Stimulated activated CD4-positive, alpha-beta T cell treated with anti-CD3 and anti-CD28 coated beads, Interleukin-12 subunit alpha, Interleukin-12 subunit beta, amount 100 ng/mL, for 4 hours (primary cell): Measurements from ENCODE around the gene PCNX1.
"Not testable (repeated sequence)": the region's sequence is repeated elsewhere in the genome, so short reads cannot be mapped to it uniquely, and the experiment has no call there.

ENCODE experiments used
- DNase-seq: peaks from one replicate; pipeline ENCODE4 v3.0.0-alpha.2; 2020

Gene PCNX1

DNA sequence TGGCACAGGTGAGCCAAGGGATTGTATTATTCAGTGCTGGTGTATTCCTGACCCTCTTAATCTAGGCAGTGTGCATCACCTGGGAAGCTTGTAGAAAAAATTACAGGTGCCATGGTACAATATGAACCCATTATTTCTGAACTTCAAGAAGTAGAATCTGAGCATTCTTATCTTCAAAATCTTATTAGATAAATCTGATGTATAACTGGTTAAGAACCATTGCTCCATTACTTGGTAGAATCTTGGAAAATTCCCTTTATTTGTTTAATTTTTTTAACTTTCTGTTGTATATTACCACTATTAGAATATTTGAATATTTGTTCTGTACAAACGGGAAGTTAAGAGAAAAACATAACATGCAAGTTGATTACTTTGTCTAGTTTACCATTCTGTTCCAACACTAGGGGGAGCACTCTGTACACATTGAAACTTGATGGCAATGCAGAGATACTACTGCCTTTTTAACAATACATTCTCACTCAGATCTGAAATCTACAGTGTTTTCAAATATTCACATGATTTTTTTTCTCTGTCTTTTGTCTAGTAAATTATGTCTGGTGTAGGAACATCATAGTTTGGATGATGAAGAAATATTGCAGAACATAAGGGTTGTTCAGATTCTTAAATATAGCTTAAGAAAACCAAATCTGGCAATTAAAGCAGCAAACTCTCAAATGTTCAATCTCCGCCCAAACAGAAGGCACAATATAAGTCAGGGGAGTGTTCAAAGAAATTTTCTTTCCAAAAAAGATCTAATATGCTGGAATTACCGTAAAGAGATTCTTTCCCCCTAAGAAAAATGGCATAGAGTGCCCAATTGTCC, 196.6 kb downstream of the PCNX1 start:
- DNase-seq: no peak

DNA sequence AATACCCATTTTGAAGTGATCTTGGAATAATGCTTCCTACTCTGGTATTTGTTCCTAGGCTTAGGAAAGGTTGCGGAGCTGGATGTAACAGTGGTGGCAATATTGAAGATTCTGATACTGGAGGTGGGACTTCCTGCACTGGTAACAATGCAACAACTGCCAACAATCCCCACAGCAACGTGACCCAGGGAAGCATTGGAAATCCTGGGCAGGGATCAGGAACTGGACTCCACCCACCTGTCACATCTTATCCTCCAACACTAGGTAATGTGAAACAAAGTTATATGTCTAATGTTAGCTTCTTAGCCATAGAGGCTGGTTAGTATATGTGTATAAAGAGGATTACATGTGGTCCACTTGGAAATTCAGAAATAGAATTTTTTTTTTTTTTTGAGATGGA, 197.9 kb downstream of the PCNX1 start:
- no peak for DNase-seq

DNA sequence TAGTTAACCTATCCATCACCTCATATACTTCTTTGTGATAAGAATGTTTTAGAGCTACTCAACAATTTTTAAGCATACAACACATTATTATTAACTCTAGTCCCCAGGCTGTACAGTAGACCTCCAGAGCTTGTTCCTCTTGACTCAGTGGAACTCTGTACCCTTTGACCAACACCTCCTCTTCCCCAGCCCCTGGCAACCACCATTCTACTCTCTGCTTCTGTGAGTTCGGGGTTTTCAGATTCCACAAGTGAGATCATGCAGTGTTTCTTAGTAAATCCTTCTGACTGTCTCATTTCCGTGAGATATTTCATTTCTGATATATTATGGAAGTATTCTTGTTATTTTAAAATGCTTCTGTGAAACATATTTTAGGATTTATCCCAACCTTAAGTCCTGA, 200.7 kb downstream of the PCNX1 start:
- no peak for DNase-seq

DNA sequence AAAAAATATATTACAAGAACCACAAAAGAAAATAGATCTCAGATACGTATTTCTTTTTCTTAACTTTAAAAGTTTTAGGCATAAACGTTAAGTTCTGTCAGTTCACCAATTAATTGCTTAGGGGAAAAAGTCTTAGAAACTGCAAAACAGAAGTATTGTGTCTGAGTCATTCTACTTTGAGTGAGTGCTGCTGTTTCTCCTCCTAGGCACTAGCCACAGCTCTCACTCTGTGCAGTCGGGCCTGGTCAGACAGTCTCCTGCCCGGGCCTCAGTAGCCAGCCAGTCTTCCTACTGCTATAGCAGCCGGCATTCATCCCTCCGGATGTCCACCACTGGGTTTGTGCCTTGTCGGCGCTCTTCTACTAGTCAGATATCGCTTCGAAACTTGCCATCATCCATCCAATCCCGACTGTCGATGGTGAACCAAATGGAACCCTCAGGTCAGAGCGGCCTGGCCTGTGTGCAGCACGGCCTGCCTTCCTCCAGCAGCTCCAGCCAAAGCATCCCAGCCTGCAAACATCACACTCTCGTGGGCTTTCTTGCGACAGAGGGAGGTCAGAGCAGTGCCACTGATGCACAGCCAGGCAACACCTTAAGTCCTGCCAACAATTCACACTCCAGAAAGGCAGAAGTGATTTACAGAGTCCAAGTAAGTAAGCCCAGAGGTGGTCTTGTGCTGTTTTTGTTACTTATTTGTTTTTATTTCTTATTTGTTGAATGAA, 201.3 kb downstream of the PCNX1 start:
- DNase-seq: no peak

DNA sequence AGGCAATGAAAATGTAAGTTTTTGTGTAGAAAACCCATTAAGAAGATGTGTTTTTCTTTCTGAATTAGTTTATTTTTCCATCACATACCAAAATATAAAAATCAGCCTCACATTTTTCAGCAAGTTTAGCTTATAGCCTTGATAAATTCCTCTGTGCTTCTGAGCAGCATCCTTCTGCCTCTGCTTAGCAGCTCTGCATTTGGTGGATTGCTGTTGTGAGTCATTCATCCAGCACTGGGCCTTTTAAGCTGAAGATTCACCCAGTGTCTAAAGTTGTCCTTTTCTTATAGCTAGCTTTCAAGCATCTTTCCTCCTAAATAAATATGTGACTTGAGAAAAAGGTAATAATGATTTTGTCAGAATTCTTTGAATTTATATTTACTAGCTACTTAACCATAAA, 206.1 kb downstream of the PCNX1 start:
- no peak for DNase-seq

DNA sequence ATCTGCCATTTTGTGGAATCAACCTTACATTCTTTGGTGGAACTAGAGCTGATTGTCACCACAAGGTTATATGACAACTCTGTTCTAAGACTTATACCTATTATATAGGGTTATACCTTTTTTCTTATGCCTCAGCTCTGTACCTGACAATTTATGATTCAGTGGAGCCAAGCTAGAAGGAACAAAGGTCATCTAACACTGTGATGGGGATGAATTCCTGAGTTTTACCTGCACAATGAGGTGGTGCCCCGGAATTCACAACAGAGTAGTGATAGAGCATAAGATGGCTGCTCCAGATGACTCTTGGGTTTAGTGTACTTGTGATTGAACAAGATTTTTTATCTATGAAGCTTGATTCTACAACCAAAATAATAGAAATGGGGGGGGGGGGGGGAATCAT, 207.3 kb downstream of the PCNX1 start:
- DNase-seq: no peak

DNA sequence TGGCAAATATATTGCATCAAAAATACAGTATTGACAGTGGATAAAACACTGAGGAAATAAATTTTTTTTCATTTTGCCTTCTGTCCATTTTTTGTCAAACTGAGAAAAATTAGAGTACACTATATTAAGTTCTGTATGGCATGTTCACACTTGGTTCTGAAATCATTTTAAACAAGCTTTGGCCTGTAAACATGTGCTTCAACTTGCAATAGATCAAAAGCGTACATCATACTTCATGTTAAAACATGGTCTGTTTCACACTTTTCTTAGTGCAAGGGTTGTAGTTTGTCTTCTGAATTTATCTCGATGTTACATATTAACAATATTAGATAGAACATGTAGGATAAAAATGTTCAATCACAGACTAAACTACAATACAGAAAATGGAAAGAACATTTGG, 208.0 kb downstream of the PCNX1 start:
- no peak for DNase-seq

DNA sequence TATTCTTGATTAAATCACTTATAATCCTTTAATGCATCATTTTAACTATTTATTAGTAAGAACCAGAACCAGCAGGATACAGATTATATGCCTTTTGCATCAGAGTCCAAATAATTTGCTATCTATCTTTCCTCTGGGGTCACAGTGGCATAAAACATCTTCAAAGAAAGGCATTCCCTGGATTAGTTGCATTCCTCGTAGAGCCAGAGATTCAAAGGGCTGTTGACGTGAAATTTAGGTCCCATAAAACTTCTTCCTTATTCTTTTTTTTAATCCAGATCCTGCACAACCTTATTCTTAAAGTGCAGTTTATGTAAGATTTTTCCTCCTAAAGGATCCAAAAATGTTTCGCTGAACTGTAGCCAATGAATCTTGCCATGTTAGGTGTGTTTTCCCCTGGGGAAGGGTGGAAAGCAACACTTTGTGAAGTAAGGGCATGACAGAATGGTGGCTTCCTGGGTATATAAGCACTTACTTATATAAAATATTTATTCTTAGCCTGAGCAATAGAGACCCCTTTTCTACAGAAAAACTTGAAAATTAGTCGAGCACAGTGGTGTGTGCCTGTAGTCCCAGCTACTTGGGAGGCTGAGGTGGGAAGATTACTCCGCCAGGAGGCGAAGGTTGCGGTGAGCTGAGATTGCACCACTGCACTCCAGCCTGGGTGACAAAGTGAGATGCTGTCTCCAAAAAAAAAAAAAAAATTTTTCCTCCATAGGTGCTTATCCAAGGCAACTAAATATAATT, 208.7 kb downstream of the PCNX1 start:
- no peak for DNase-seq

DNA sequence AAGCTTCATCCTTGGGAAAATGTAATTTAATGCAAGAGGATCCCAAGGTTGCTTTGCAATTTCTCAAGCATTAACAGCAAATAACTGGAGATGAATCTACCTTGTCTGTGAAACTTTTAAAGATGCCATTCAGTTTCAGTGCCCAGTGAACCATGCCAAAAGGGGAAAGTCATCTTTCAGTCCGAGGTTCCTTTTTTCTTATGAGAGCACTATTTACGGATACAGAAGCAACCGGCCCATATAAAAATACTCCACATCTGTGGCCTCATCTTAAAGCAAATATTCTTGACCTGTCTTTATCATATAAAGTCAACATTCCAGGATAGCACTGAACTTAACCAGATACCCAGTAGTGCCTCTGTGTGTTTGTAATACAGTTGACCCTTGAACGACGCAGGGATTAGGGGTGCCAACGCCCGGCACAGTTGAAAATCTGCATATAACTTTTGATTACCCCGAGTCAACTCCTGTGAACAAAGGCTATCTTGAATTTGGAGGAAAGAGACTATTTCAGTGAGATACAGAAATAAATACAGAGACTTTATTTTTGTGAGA, 209.4 kb downstream of the PCNX1 start:
- DNase-seq: no peak

DNA sequence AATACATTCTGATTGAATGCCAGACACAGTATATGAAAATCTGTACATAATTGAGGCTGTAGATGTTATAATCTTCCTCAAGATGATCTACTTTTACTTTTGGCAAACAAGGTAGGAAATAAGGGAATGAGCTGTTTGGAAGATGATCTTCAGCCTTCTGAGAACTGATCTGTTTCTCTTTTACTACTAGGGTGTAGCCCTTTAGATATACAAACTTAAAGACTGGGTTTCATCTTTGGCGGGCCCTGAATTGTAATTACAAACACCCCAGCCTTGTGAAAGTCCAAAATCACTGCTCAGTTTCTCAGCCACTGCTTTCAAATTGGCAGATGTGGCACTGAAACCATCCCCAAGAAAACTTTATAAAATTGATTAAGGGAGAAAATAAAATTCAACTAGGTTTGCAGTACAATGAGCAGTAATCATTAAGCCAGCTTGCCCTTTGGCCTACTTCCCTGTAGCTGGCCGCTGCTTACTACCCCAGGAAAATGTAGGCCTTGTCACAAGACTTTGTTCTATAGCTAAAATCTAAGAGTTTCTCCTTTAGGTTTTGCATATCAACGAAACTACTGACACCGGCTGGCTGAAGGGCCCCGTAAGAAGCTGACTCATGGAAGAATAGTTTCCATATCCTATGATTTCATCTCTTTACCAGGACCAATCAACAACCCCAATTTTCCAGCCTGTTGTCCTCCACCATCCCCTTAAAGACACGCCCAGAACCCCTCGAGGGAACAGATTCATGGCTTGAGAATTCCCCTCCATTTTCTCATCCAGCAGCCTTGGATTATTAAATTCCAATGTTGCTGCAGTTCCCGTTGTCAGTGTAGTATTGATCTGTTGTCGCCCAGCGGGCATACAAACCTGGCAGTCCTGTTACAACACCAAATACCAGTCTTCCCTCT, 210.8 kb downstream of the PCNX1 start:
- DNase-seq: no peak

DNA sequence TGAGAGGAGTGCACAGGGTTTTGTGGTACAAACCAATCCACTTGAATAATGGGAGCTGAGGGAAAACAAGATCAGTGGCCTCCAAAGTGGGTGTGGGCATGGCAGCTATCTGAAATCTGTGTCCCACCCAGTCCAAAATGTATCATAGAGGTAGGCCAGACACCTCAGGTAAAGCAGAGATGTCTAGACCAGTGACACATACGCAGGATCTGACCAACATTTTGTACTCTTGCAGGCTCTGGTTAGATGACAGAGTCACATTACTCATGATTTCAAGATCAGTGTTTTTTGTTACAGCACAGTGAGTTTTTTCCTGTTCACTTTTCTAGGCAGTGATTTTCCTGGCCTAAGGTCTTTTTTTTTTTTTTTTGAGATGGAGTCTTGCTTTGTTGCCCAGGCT, 211.8 kb downstream of the PCNX1 start:
- DNase-seq: no peak

DNA sequence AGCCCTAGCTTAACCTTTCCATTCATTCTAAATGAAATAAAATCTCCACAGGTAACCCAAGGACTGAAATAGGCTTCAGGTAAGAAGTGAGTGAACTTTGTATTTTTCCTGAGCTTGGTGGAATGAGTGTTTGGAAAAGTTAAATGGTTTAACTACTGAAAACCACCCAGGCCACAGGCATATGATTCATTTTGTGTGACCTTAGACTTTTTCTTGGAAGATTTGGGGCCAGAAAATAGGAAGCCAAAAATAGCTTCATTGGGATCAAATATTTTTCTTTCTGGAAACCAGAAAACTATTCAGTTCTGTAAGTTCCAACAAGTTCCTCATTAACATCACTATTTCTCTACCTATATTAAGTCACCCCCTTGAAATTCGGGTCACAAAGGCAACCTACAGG, 212.6 kb downstream of the PCNX1 start:
- DNase-seq: no peak

DNA sequence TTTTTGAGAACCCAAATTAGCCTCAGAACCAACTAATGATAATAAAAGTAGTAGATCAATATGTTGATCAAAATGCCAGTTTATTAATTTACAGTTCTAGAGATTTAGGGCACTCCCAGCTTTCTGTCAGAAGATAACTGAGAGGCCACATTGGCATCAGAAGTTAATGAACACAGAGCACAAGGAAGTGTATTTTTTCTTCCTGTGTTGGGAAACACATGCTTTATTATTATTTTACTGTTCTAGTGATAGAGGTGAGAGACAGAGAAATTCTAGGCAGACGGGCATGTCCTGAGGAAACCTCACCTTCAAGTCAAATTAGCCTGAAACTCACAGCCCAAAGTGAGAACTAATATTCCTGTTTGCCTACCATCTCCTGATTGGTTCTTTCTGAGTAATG, 213.7 kb downstream of the PCNX1 start:
- no peak for DNase-seq

DNA sequence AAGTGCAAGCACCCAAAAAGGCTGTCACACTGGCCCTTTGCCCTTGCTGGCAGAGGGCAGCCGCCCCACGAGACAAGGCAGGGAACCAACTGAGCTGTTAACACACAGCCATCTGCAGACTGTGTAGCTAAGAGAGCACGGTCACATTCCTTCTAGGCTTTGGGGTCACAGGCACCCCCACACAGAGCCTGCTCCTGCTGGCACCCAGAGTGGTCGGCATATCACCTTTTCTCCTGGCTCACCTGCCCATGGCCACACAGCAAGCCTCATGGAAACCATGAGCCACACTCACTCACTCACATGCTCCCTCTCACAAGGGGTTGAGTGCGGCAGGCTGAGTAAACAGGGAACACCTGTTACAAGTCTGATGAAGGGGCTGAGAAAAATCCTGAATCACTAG, 214.5 kb downstream of the PCNX1 start:
- DNase-seq: no peak

DNA sequence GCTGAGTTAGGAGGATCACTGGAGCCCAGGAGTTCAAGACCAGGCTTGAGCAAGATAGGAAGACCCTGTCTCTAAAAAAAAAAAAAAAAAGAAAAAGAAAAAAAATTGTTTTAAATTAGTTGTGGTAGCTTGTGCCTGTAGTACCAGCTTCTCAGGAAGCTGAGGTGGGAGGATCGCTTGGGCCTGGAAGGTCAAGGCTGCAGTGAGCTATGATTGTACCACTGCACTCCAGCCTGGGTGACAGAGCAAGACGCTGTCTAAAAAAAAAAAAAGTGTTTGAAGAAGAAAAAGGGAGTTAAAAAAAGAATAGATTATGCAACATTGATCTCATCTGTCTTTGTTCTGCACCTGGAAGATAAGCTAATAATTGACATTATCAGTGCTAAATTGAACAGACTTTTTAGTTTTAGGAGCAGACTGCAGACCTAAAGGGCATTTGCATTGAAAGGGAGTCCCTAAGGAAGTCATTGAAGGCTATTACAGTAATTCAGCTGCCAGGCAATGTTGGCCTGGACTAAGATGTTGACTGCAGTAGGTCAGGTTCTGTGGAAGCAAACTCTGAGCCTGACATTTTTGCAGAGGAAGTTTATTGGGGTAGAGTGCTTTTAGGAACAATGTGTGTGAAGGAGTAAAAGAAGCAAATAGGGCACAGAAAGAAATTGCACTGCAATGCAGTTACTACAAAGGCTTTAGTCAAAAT, 215.8 kb downstream of the PCNX1 start:
- no peak for DNase-seq

DNA sequence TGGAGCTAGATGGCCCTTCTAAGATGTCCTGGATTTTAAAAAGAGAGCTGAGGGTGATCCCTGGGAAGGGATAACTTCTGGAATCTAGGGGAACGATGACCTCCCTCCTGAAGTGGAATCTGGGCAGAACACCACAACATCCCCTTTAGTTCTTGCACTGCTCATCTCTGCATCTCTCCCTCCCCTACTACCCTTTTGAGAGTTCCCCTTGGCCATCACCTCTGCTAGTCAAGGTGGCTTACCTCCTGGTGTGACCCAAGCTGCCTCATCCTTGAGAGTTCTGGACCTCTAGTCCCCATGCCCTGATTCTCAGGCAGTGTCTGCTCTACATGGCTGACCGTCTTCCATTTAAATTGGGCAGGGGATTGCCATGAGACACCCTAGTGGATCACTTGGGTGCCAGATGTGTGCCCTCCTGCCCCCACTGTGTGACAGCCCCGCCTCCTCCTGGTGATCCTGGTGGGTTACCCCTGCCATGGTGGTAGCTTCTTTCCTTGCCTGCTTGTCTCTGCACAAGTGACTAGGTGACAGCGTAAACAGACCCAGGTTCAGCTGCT, 216.4 kb downstream of the PCNX1 start:
- no peak for DNase-seq

DNA sequence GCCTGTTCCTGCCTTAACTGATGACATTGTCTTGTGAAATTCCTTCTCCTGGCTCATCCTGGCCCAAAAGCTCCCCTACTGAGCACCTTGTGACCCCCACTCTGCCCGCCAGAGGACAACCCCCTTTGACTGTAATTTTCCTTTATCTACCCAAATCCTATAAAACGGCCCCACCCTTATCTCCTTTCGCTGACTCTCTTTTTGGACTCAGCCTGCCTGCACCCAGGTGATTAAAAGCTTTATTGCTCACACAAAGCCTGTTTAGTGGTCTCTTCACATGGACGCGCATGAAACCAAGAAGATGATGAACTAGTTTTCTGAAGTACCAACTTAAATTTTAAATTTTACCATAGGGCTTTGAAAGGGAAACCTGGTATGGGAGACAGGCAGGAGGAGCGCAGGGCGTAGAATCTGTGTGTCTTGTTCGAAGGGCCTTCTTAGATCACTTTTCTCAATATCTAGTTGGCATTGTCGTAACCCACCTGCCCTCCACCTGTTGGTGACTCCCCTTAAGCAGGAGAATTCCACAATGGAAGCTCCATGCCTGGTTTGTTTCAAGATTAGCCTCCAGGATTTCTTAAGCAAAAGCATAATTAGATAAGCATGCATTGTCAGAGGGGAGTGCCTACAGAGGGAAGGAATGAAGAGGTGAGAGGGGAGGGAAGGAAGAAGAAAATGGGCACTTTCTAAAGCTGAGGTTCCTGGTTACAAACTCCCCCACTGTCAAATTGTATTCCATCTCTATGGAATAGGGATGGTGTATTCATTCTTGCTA, 222.6 kb downstream of the PCNX1 start:
- not testable (repeated sequence) for DNase-seq

DNA sequence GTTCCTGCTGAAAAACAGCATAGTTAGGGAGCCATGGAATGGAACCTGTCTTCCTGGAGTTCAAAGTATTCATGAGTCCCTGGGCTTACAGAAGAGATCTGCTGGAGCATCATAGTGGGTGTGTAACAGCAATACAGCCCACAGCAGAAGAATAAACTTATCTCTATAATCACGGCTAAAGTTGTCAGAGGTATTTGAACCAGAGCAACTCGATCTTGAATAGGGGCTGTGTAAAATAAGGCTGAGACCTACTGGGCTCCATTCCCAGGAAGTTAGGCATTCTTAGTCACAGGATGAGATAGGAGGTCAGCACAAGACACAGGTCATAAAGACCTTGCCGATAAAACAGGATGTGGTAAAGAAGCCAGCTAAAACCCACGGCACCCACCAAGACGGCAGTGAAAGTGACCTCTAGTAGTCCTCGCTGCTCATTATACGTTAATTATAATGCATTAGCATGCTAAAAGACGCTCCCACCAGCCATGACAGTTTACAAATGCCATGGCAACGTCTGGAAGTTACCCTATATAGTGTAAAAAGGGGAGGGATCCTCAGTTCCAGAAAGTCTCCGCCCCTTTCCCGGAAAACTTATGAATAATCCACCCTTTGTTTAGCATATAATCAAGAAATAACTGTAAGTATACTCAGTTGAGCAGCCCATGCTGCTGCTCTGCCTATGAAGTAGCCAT, 223.4 kb downstream of the PCNX1 start:
- DNase-seq: no peak

DNA sequence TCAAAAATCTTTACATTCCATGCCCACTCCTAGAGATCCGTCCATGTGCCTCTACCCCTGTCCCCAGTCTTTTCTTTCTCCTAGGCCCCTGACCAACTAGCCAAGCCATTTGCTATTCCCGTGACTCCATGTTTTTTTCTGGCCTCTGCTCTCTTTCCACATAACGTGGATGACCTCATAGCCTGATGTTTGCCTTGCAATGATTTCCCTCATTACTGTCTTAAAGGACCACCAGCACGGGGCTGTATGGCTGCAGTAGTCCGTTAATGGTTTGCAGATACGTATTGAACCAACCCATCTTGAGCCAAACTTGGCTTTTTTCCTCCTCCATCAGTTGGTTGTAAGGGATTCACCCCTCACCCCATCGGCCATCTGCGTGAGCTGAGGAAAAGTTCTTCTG, 226.0 kb downstream of the PCNX1 start:
- no peak for DNase-seq

DNA sequence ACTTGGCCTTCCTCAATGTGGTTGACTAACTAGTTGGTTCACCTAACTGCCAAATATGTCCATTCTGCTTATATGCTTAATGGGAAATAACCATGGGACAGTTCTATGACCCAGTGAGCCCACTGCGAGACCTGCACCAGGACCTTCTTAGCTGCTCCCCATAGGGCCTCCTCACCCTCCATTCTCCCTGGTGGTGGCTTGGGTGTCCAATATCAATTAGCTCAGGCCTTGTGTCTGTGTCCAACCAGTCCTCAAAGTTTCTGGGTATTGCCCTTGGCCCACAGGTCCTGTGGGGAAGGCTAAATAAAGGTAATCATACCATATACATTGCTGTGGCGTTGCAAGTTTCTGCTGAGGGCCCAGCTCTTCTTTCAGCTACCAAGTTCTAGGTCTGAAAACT, 228.2 kb downstream of the PCNX1 start:
- no peak for DNase-seq
